Fibroblast of lung (primary cell): ENCODE data around the gene WBP11. TPM values are rescaled to one million over a fixed set of nuclear protein-coding genes. Genes with fewer than 3 reads are reported as not detected.

ENCODE experiments used
- DNase-seq, 2 donors: peaks; one replicate each; pipeline versions ENCODE4 v3.0.0 to v3.0.0-alpha.2; 2010; ENCODE audit warnings: low read depth in 2 of 2
- H2AFZ ChIP-seq: 2 replicates; pipeline ENCODE4 v1.5.1; 2012; ENCODE audit warnings: low read length, control low read depth, inconsistent platforms
- H3K27ac ChIP-seq: 2 replicates; pipeline ENCODE4 v1.5.1; 2011; ENCODE audit warnings: low read length, control low read depth; ENCODE audit not compliant: insufficient read depth
- H3K27me3 ChIP-seq: 2 replicates; pipeline ENCODE4 v1.5.1; 2011; ENCODE audit warnings: mild to moderate bottlenecking, low read length; ENCODE audit not compliant: control insufficient read depth, insufficient read depth
- H3K36me3 ChIP-seq: 2 replicates; pipeline ENCODE4 v1.5.1; 2011; ENCODE audit warnings: low read length; ENCODE audit not compliant: control insufficient read depth, insufficient read depth
- H3K4me1 ChIP-seq: 2 replicates; pipeline ENCODE4 v1.5.1; 2011; ENCODE audit warnings: low read length; ENCODE audit not compliant: control insufficient read depth, insufficient read depth; ENCODE audit errors: extremely low read depth
- H3K4me2 ChIP-seq: 2 replicates; pipeline ENCODE4 v1.5.1; 2011; ENCODE audit warnings: low read length, control low read depth; ENCODE audit not compliant: insufficient read depth; ENCODE audit errors: extremely low read depth
- H3K4me3 ChIP-seq, 4 experiments: fragments of 200-600 bp in 1 of 4; sonication (generic) in 1 of 4; replicated peaks in 1 of 4; 2 replicates each; pipeline ENCODE4 v1.5.1; 2011 to 2016; ENCODE audit warnings: low read length in 4 of 4, low read depth in 3 of 4, mild to moderate bottlenecking in 3 of 4, control low read depth in 2 of 4, inconsistent platforms in 1 of 4, mixed read lengths in 1 of 4; ENCODE audit not compliant: insufficient read depth in 1 of 4; ENCODE audit errors: control extremely low read depth in 1 of 4
- H3K79me2 ChIP-seq: 2 replicates; pipeline ENCODE4 v1.5.1; 2012; ENCODE audit warnings: mild to moderate bottlenecking, low read length, inconsistent platforms; ENCODE audit not compliant: control insufficient read depth, insufficient read depth
- H3K9ac ChIP-seq: 2 replicates; pipeline ENCODE4 v1.5.1; 2011; ENCODE audit warnings: mild to moderate bottlenecking, low read length, control low read depth; ENCODE audit not compliant: insufficient read depth
- H3K9me3 ChIP-seq: 2 replicates; pipeline ENCODE4 v1.5.1; 2012; ENCODE audit warnings: low read depth, low read length; ENCODE audit not compliant: control insufficient read depth, insufficient read depth
- H4K20me1 ChIP-seq: 2 replicates; pipeline ENCODE4 v1.5.1; 2011; ENCODE audit warnings: low read length; ENCODE audit not compliant: control insufficient read depth, insufficient read depth; ENCODE audit errors: extremely low read depth
- CTCF ChIP-seq, 2 donors: IDR thresholded peaks in 1 of 2; conservative IDR thresholded peaks in 1 of 2; 1 replicate in 1 of 2; 2 replicates in 1 of 2; pipeline ENCODE4 v1.5.1; 2011 to 2012; ENCODE audit warnings: low read length in 2 of 2, control low read depth in 1 of 2, inconsistent platforms in 1 of 2, low read depth in 1 of 2, mild to moderate bottlenecking in 1 of 2
- EZH2 ChIP-seq: IDR thresholded peaks from 2 replicates; pipeline ENCODE4 v1.5.1; 2012; ENCODE audit warnings: low read length, control low read depth, mild to moderate bottlenecking; ENCODE audit errors: missing control alignments
- polyA plus RNA-seq, 2 donors: library from polyadenylated mRNA; depleted of rRNA in 1 of 2; stranded (reverse) in 1 of 2; unstranded in 1 of 2; fragments of >200 nt; gene quantifications; 2 replicates each; pipeline ENCODE4 v1.2.1, GENCODE V29; 2011 to 2012; ENCODE audit warnings: missing spikeins in 1 of 2
- total RNA-seq: library from RNA; depleted of rRNA; stranded (reverse); fragments of >200 nt; gene quantifications from 2 replicates; pipeline ENCODE4 v1.2.1, GENCODE V29; 2014

The WBP11 gene
- total and polyA plus RNA-seq, 2 donors (not counting 1 experiment from before 2014, with no cell fraction given), result 10.6 to 17.5 TPM

- Histone ChIP-seq H3K27ac (no peak overlapping the region), H4K20me1 (no peaks in the 10 kb centered on the region), H2AFZ (no peak overlapping the region), H3K4me3 (no peak overlapping the region), H3K27me3 (no peaks in the 10 kb centered on the region), H3K4me1 (no peaks in the 10 kb centered on the region), H3K79me2 (no peaks in the 10 kb centered on the region), H3K4me2 (no peak overlapping the region), H3K9me3 (no peaks in the 10 kb centered on the region), H3K36me3 (no peaks in the 10 kb centered on the region), H3K9ac (no peak overlapping the region)
- DNase-seq, result peak; percentile 17 to 23
- TF ChIP-seq CTCF (conservative IDR thresholded peaks at IDR 0.05 in 1 of 2, IDR thresholded peaks at IDR 0.05 in 1 of 2; ENCODE audit: low read depth in 1 of 2, low read length in 2 of 2) (no peak), EZH2 (no peak)
These were observed 20.8 kb upstream of the WBP11 start for GRCh38 chr12:14824012-14824634.

- no peak within 1 kb of the TSS for H3K9ac ChIP-seq
- H3K36me3 ChIP-seq, result no peaks in the 10 kb centered on the region
- no peaks in the 10 kb centered on the region for H3K79me2 ChIP-seq
- no peaks in the 10 kb centered on the region for H3K27me3 ChIP-seq
- no peak for DNase-seq
- H3K4me1 ChIP-seq, result no peaks in the 10 kb centered on the region
- no peak within 1 kb of the TSS for H3K27ac ChIP-seq
- H4K20me1 ChIP-seq, result no peaks in the 10 kb centered on the region
- H2AFZ ChIP-seq, result no peak within 1 kb of the TSS
- H3K9me3 ChIP-seq, result no peaks in the 10 kb centered on the region
- H3K4me2 ChIP-seq, result no peak within 1 kb of the TSS
- no peak within 1 kb of the TSS for H3K4me3 ChIP-seq
- TF ChIP-seq EZH2 (no peak), CTCF (conservative IDR thresholded peaks at IDR 0.05 in 1 of 2, IDR thresholded peaks at IDR 0.05 in 1 of 2; ENCODE audit: low read depth in 1 of 2, low read length in 2 of 2) (no peak)
These were observed 10.7 kb upstream of the WBP11 start, which contains the start of gene SMCO3 for GRCh38 chr12:14814014-14814413. TSS of gene SMCO3 (minus strand) at chr12:14814182. CDS start at chr12:14806680, 7,502 bp downstream.

DNA sequence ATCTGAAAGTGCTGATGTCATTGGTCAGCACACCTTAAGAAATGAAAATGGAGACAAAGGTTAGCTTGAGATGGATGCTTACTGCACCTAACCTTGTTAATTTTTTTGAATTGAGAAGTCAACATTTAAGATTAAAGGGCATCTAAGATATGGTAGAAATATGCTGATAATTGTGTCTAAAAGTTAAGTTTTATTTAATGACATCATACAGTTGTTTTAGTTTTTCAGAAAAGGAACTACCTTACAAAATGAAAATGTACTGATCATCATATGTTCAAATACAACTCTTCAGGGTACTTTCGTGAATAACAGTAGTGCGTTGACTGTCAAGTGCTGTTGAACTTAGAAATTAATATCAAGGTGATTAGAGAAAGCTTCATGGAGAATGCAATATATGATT lies 8.2 kb upstream of the WBP11 start:
- no peaks in the 10 kb centered on the region for H3K27me3 ChIP-seq
- no peak overlapping the region for H2AFZ ChIP-seq
- no peaks in the 10 kb centered on the region for H3K36me3 ChIP-seq
- no peak overlapping the region for H3K4me3 ChIP-seq
- H3K4me1 ChIP-seq, result no peaks in the 10 kb centered on the region
- H3K79me2 ChIP-seq, result no peaks in the 10 kb centered on the region
- no peak overlapping the region for H3K9ac ChIP-seq
- no peak overlapping the region for H3K4me2 ChIP-seq
- no peak overlapping the region for H3K27ac ChIP-seq
- no peak for DNase-seq
- H3K9me3 ChIP-seq, result no peaks in the 10 kb centered on the region
- TF ChIP-seq CTCF (conservative IDR thresholded peaks at IDR 0.05 in 1 of 2, IDR thresholded peaks at IDR 0.05 in 1 of 2; ENCODE audit: low read depth in 1 of 2, low read length in 2 of 2) (no peak), EZH2 (no peak)
- H4K20me1 ChIP-seq, result no peaks in the 10 kb centered on the region
